C4-2B (cell line): Measurements from ENCODE around the gene RPN2.

Experiments
- CTCF ChIP-seq: fragments of 450-650 bp; conservative IDR thresholded peaks from 2 replicates; pipeline ENCODE4 v1.5.1; 2017; ENCODE audit warnings: mild to moderate bottlenecking
- ZFX ChIP-seq: fragments of 450-650 bp; IDR thresholded peaks from 2 replicates; pipeline ENCODE4 v1.6.1; 2017

- TF ChIP-seq ZFX = no peak
- no peak for TF ChIP-seq CTCF
These were observed 64.2 kb downstream of the RPN2 start for GRCh38 chr20:37243076-37243936.
